Thymus (tissue), 11 donors: ENCODE measurements around the gene ARL5C. TPM values are rescaled to one million over a fixed set of nuclear protein-coding genes. Genes with fewer than 3 reads are reported as not detected.

Experiments used
- DNase-seq, 9 donors: peaks; one replicate each; pipeline ENCODE4 v3.0.0-alpha.2; 2013; ENCODE audit warnings: low spot score in 9 of 9, low read depth in 6 of 9, missing footprints in 1 of 9
- H3K27ac ChIP-seq, 2 donors: one replicate each; pipeline ENCODE4 v1.5.1; 2013; ENCODE audit warnings: control low read depth in 1 of 2, low read depth in 1 of 2, low read length in 1 of 2, mild to moderate bottlenecking in 1 of 2, moderate library complexity in 1 of 2
- H3K27me3 ChIP-seq, 2 donors: one replicate each; pipeline ENCODE4 v1.5.1; 2013; ENCODE audit warnings: low read length in 1 of 2; ENCODE audit not compliant: control insufficient read depth in 2 of 2, insufficient read depth in 1 of 2
- H3K36me3 ChIP-seq, 2 donors: one replicate each; pipeline ENCODE4 v1.5.1; 2013; ENCODE audit warnings: low read length in 1 of 2, mild to moderate bottlenecking in 1 of 2, moderate library complexity in 1 of 2; ENCODE audit not compliant: control insufficient read depth in 2 of 2, insufficient read depth in 2 of 2
- H3K4me1 ChIP-seq, 2 donors: one replicate each; pipeline ENCODE4 v1.5.1; 2013; ENCODE audit warnings: low read length in 2 of 2; ENCODE audit not compliant: control insufficient read depth in 2 of 2, insufficient read depth in 2 of 2
- H3K4me3 ChIP-seq, 2 donors: one replicate each; pipeline ENCODE4 v1.5.1; 2013; ENCODE audit warnings: low read length in 2 of 2, control low read depth in 1 of 2, mild to moderate bottlenecking in 1 of 2
- H3K9me3 ChIP-seq, 2 donors: one replicate each; pipeline ENCODE4 v1.5.1; 2013; ENCODE audit warnings: low read length in 1 of 2, mild to moderate bottlenecking in 1 of 2; ENCODE audit not compliant: control insufficient read depth in 2 of 2, insufficient read depth in 1 of 2
- WGBS: extraction: QIAGEN DNeasy Blood & Tissue Kit; methylation state at CpG from one replicate; pipeline ENCODE4 v1.1.7; 2013; 5-methylcytosine and 5-hydroxymethylcytosine counted together
- polyA plus RNA-seq: library from polyadenylated mRNA; stranded (reverse); fragments of 200-250 nt; gene quantifications from one replicate; pipeline ENCODE4 v1.2.3, GENCODE V29; 2013
- total RNA-seq: library from RNA; stranded (reverse); fragments of 120-200 nt; gene quantifications from one replicate; pipeline ENCODE4 v1.2.4, GENCODE V29; 2013
- donor health status: healthy.

ARL5C gene
- total and polyA plus RNA-seq, 2 donors: 3.7 to 6.3 TPM

GRCh38 chr17:39196808-39197291 lies 30.9 kb upstream of the ARL5C start:
- WGBS: 3% methylated on average over 30 of the region's 30 CpGs
- Histone ChIP-seq H3K36me3 (peaks cover 28 to 29% of the 10 kb centered on the region in 2 donors), H3K4me1 (peaks cover 31 to 60% of the 10 kb centered on the region in 2 donors), H3K4me3 (peak overlapping the region; percentile 78 to 88), H3K27ac (peak overlapping the region in 1 of 2 donors; percentile 64), H3K9me3 (no peaks in the 10 kb centered on the region), H3K27me3 (no peaks in the 10 kb centered on the region)
- no peak for DNase-seq

GRCh38 chr17:39196241-39196807 lies 30.4 kb upstream of the ARL5C start:
- Histone ChIP-seq H3K36me3 (peaks cover 29% of the 10 kb centered on the region in 2 donors), H3K4me3 (peak overlapping the region in 1 of 2 donors; percentile 88), H3K27ac (peak overlapping the region in 1 of 2 donors; percentile 31), H3K9me3 (no peaks in the 10 kb centered on the region), H3K4me1 (peaks cover 31 to 55% of the 10 kb centered on the region in 2 donors), H3K27me3 (no peaks in the 10 kb centered on the region)
- 66% methylated on average over 8 of the region's 8 CpGs for WGBS
- no peak for DNase-seq

- Histone ChIP-seq H3K4me1 (peaks cover 25 to 48% of the 10 kb centered on the region in 2 donors), H3K36me3 (peaks cover 30 to 34% of the 10 kb centered on the region in 2 donors), H3K9me3 (no peaks in the 10 kb centered on the region), H3K4me3 (no peak overlapping the region), H3K27me3 (no peaks in the 10 kb centered on the region), H3K27ac (peak overlapping the region in 1 of 2 donors; percentile 60)
- DNase-seq: no peak
- WGBS: 48% methylated on average over 8 of the region's 8 CpGs
Measured at GRCh38 chr17:39195568-39196160, 29.7 kb upstream of the ARL5C start.

- H3K27ac ChIP-seq: peak overlapping the region in 1 of 2 donors; percentile 20
- H3K4me3 ChIP-seq: no peak overlapping the region
- H3K27me3 ChIP-seq: no peaks in the 10 kb centered on the region
- H3K4me1 ChIP-seq: peaks cover 23 to 48% of the 10 kb centered on the region in 2 donors
- peaks cover 36% of the 10 kb centered on the region in 2 donors for H3K36me3 ChIP-seq
- no peaks in the 10 kb centered on the region for H3K9me3 ChIP-seq
- WGBS: 93% methylated on average over 10 of the region's 10 CpGs
- no peak for DNase-seq
Measured at GRCh38 chr17:39194985-39195524, 29.1 kb upstream of the ARL5C start.

- H3K36me3 ChIP-seq: peaks cover 38 to 40% of the 10 kb centered on the region in 2 donors
- H3K4me1 ChIP-seq: peaks cover 23 to 44% of the 10 kb centered on the region in 2 donors
- no peak overlapping the region for H3K4me3 ChIP-seq
Measured at GRCh38 chr17:39194089-39194984, 28.4 kb upstream of the ARL5C start.

GRCh38 chr17:39193346-39193745 lies 27.4 kb upstream of the ARL5C start:
- Histone ChIP-seq H3K27ac (no peak overlapping the region), H3K27me3 (no peaks in the 10 kb centered on the region), H3K9me3 (no peaks in the 10 kb centered on the region), H3K4me3 (no peak overlapping the region), H3K36me3 (peaks cover 42 to 44% of the 10 kb centered on the region in 2 donors), H3K4me1 (peaks cover 18 to 34% of the 10 kb centered on the region in 2 donors)
- 90% methylated on average over 10 of the region's 10 CpGs for WGBS
- no peak for DNase-seq

More at GRCh38 chr17:39194089-39194984, 28.4 kb upstream of the ARL5C start:
- H3K9me3 ChIP-seq: no peaks in the 10 kb centered on the region
- WGBS: 95% methylated on average over 20 of the region's 20 CpGs
- H3K27me3 ChIP-seq: no peaks in the 10 kb centered on the region
- H3K27ac ChIP-seq: no peak overlapping the region
- DNase-seq: no peak

- peaks cover 42 to 46% of the 10 kb centered on the region in 2 donors for H3K36me3 ChIP-seq
Measured at GRCh38 chr17:39192901-39193300, 26.9 kb upstream of the ARL5C start.

GRCh38 chr17:39191750-39192510 lies 26.0 kb upstream of the ARL5C start:
- H3K27ac ChIP-seq: no peak overlapping the region
- H3K27me3 ChIP-seq: no peaks in the 10 kb centered on the region
- no peak overlapping the region for H3K4me3 ChIP-seq
- H3K4me1 ChIP-seq: peaks cover 12 to 25% of the 10 kb centered on the region in 2 donors
- H3K9me3 ChIP-seq: no peaks in the 10 kb centered on the region
- peaks cover 50 to 52% of the 10 kb centered on the region in 2 donors for H3K36me3 ChIP-seq
- no peak for DNase-seq
- WGBS: 96% methylated on average over 9 of the region's 9 CpGs

More at GRCh38 chr17:39192901-39193300, 26.9 kb upstream of the ARL5C start:
- Histone ChIP-seq H3K27me3 (no peaks in the 10 kb centered on the region), H3K9me3 (no peaks in the 10 kb centered on the region), H3K4me3 (no peak overlapping the region), H3K27ac (no peak overlapping the region), H3K4me1 (peaks cover 14 to 30% of the 10 kb centered on the region in 2 donors)
- WGBS: over 99% methylated on average over 16 of the region's 16 CpGs
- DNase-seq: no peak
